Lower leg skin (tissue), 4 donors: ENCODE data around the gene MT1F. TPM values are rescaled to one million over a fixed set of nuclear protein-coding genes. Genes with fewer than 3 reads are reported as not detected.

Source experiments
- DNase-seq, 2 donors: peaks; one replicate each; pipeline ENCODE4 v3.0.0-alpha.2; 2019; ENCODE audit warnings: low spot score in 2 of 2
- H3K4me3 ChIP-seq: fragments of 200-600 bp; sonication (generic); 2 replicates; pipeline ENCODE4 v1.5.1; 2017; ENCODE audit warnings: mild to moderate bottlenecking, low read depth; ENCODE audit not compliant: poor library complexity, severe bottlenecking
- CTCF ChIP-seq, 3 donors: fragments of 450-650 bp; IDR thresholded peaks; one replicate each; pipeline ENCODE4 v1.5.1; 2016; ENCODE audit warnings: antibody characterized with exemption in 3 of 3, mild to moderate bottlenecking in 3 of 3, moderate library complexity in 2 of 3
- POLR2A ChIP-seq, 2 donors: fragments of 450-650 bp; IDR thresholded peaks; one replicate each; pipeline ENCODE4 v1.6.1; 2016 to 2017; ENCODE audit warnings: antibody characterized with exemption in 2 of 2, mild to moderate bottlenecking in 1 of 2, moderate library complexity in 1 of 2
- WGBS, 2 donors: methylation state at CpG; one replicate each; pipeline ENCODE4 v1.1.5; 2018; 5-methylcytosine and 5-hydroxymethylcytosine counted together
- intact Hi-C: fragments of 100-400 bp; cut with DNase I; formaldehyde crosslinking; loops from one replicate; pipeline ENCODE4 v1.15.0; 2023; ENCODE audit warnings: low total_unique reads
- total RNA-seq, 4 donors: library from RNA; depleted of rRNA; stranded (reverse); fragments of >200 nt; gene quantifications; one replicate each; pipeline ENCODE4 v1.1.0, GENCODE V29; 2016

Gene MT1F
- total RNA-seq, 4 donors from 2014 or later, result 2.1 to 17.2 (median 8.3) TPM

DNA sequence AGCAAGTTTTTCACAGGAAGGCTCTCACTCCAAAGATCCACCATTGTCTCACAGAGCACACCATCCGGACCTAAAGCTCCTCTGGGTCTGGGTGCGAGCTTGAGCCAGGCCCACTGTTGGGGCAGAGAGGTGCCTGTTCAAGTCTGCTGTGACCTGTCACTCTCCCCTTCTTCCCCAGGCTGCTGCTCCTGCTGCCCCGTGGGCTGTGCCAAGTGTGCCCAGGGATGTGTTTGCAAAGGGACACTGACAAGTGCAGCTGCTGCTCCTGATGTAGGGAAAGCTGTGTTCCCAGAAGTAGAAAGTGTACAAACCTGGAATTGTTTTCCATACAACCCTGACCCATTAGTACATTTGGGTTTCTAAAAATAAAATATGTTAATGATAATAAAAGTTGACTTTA, 19.7 kb downstream of the MT1F start:
- intact Hi-C loops, result loop anchor here (10.0 kb wide), 1 partner anchor 117 kb away; no protein-coding TSS in a partner anchor
- no peak for TF ChIP-seq POLR2A (IDR thresholded peaks at IDR 0.05)
- TF ChIP-seq CTCF (IDR thresholded peaks at IDR 0.05), result no peak
- WGBS, 2 donors, result 82 to 91% methylated on average over 2 to 3 of the region's 3 CpGs
- DNase-seq, result no peak
- no peak overlapping the region for H3K4me3 ChIP-seq

DNA sequence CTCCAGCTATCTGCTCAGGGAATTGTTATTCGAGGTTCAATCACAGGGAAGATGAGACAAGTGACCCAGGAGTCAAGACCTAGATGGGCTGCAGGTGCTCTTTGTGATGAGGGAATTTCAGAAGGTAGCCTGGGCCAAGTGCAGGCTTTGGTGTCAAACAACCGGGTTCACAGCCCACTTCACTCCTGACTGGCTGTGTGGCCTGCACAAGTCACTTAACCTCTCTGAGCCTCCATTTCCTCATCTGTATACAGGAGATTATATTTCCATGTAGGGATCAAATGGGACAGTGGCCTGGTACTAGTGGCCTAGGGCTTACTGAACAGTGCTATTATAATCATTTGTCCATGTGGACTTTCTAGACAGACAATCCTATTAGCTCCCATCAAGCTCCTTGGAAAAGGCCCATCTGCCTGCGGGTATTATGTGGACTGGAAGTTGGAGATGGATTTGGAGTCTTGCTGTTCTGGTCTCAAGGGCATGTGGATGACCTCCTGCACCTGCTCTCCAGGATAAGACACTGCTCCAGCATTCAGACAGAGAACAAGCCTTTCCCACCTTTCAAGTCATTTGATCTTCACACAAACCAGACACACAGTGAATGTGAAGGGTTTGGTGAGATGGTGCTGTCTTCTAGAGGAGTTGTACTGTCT, 21.4 kb downstream of the MT1F start:
- H3K4me3 ChIP-seq, result no peak overlapping the region
- intact Hi-C loops, result loop anchor here (10.0 kb wide), 1 partner anchor 116 kb away; no protein-coding TSS in a partner anchor
- no peak for DNase-seq
- WGBS, 2 donors, result 94 to 98% methylated on average over 3 of the region's 3 CpGs
- TF ChIP-seq POLR2A (IDR thresholded peaks at IDR 0.05), result no peak
- TF ChIP-seq CTCF (IDR thresholded peaks at IDR 0.05), result no peak

- intact Hi-C loops, result loop anchor here (10.0 kb wide), 2 partner anchors 75 to 115 kb away; partner anchors contain the start of gene MT2A
- DNase-seq, result no peak
- 82% methylated on average over 6 of the region's 6 CpGs for WGBS, 2 donors
- no peak overlapping the region for H3K4me3 ChIP-seq
- no peak for TF ChIP-seq CTCF (IDR thresholded peaks at IDR 0.05)
- TF ChIP-seq POLR2A (IDR thresholded peaks at IDR 0.05), result no peak
Observed at GRCh38 chr16:56679818-56680217, 22.1 kb downstream of the MT1F start.

GRCh38 chr16:56681939-56682702, 24.4 kb downstream of the MT1F start, which contains the start of gene MT1X:
TSS of gene MT1X (plus strand) at chr16:56682470. CDS start at chr16:56682541, 71 bp downstream.
- intact Hi-C loops, result loop anchor here (10.0 kb wide), 1 partner anchor 77 kb away; the partner anchor contains the start of gene MT2A
- 0% methylated on average over 31 to 32 of the region's 49 CpGs for WGBS, 2 donors
- H3K4me3 ChIP-seq, result peak within 1 kb of the TSS; percentile 92
- peak; percentile 93 to 99 for DNase-seq
- TF ChIP-seq CTCF (IDR thresholded peaks at IDR 0.05), result no peak
- peak in 1 of 2 donors; percentile 86 for TF ChIP-seq POLR2A (IDR thresholded peaks at IDR 0.05)

DNA sequence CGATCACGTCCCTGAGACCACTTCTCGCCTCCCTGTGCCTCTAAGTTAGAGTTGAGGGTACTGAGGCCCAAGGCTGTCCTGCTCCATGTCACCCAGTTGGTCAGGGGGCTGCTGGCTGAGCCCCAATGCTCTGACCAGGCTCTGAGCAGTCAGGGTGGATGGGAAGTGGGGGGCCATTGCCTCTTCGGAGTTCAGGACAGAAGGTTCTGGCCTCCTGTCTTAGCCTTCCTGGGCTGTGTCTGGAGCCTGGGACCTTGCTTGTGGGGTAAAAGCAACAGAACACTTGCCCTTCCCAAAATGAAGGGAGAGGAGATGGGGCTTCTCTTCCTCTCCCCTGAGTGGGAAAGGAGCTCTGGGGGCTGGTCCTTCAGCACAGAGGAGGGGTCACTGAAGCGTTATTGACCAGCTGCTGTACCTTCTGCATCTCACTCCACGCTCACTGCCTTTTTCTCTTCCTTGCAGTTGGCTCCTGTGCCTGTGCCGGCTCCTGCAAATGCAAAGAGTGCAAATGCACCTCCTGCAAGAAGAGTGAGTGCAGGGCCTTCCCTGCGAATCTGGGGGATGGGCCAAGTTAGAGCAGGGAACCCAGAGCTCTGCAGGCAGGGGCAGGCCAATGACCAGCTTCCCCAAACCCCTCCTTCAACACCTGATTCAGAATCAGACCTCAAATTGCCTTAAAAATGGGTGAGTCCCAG, 25.1 kb downstream of the MT1F start:
- DNase-seq, result no peak
- TF ChIP-seq CTCF (IDR thresholded peaks at IDR 0.05) (no peak), POLR2A (IDR thresholded peaks at IDR 0.05) (no peak)
- WGBS, 2 donors, result 15 to 20% methylated on average over 8 of the region's 8 CpGs
- H3K4me3 ChIP-seq, result peak overlapping the region; percentile 92
- intact Hi-C loops, result loop anchor here (10.0 kb wide), 1 partner anchor 78 kb away; the partner anchor contains the start of gene MT2A
